Epithelial cell of esophagus (primary cell): ENCODE data around the gene OR13C8.
A peak's percentile ranks its signal among the peaks of the same experiment; 100 is the strongest.
"Not testable (repeated sequence)": the region's sequence is repeated elsewhere in the genome, so short reads cannot be mapped to it uniquely, and the experiment has no call there.

Experiments
- DNase-seq: peaks from one replicate; pipeline ENCODE4 v3.0.0; 2010; ENCODE audit warnings: low read depth
- H3K4me3 ChIP-seq: 2 replicates; pipeline ENCODE4 v1.5.1; 2011; ENCODE audit warnings: mild to moderate bottlenecking, low read length, control low read depth
- TF ChIP-seq, protein P1 (sequence below): IDR thresholded peaks from 2 replicates; pipeline ENCODE4 v1.5.1; 2011; ENCODE audit warnings: low read depth, mild to moderate bottlenecking, low read length, control low read depth, inconsistent platforms; ENCODE audit not compliant: insufficient read depth; ENCODE audit errors: missing control alignments

OR13C8 gene

DNA sequence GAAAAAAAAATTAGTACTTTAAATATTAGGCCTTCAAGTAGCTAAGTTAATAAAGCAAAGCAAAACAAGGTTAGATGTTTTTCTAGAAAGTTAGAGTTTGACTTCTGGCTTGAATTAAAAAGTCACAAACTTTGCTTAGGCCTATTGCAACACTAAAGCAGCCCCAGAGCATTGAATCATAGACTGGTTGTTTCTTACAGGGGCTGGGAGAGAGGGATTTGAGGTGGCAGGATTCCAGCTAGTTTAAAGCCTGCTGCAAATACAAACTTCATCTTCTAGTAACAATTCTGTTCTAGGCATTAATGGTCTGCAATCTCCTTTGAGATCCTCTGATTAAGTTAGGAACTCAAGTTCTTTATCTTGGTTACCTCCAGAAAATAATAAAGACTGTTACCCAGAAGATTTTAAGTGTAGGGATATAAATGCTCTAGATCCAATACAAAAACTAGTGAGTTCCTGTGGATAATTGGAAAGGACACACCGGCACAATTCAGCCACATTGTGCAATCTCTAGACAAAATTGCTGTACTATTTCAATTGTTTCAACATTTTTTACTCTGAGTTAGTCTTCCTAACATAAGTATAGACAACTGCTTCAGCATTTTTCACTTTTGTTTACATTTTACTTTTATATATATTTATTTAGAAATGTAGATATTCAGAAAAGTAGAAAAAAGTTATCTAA is 17.7 kb downstream of the OR13C8 start:
- DNase-seq = no peak
- TF ChIP-seq, protein P1, sequence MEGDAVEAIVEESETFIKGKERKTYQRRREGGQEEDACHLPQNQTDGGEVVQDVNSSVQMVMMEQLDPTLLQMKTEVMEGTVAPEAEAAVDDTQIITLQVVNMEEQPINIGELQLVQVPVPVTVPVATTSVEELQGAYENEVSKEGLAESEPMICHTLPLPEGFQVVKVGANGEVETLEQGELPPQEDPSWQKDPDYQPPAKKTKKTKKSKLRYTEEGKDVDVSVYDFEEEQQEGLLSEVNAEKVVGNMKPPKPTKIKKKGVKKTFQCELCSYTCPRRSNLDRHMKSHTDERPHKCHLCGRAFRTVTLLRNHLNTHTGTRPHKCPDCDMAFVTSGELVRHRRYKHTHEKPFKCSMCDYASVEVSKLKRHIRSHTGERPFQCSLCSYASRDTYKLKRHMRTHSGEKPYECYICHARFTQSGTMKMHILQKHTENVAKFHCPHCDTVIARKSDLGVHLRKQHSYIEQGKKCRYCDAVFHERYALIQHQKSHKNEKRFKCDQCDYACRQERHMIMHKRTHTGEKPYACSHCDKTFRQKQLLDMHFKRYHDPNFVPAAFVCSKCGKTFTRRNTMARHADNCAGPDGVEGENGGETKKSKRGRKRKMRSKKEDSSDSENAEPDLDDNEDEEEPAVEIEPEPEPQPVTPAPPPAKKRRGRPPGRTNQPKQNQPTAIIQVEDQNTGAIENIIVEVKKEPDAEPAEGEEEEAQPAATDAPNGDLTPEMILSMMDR = no peak
- H3K4me3 ChIP-seq = no peak overlapping the region

DNA sequence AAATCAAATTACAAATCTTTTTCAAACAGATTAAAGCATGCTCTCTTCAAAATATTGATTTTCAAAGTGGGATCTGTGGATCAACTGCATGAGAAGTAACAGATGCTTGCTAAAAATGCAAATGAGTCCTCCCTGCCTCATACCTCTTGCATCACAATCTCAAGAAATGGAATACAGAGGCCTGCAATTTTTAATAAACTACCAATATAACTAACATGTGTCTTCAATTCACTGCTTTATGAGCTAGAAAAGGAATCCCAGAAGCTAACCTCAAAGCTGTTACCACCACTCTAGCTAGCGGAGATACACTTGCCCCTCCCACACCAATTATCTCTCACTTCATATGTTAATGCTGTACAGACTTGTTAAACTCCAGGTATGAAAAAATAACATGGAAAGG is 20.7 kb downstream of the OR13C8 start:
- TF ChIP-seq, protein P1 = no peak
- DNase-seq = no peak
- H3K4me3 ChIP-seq = no peak overlapping the region

GRCh38 chr9:104598749-104599148 is 29.8 kb downstream of the OR13C8 start:
- DNase-seq = not testable (repeated sequence)

DNA sequence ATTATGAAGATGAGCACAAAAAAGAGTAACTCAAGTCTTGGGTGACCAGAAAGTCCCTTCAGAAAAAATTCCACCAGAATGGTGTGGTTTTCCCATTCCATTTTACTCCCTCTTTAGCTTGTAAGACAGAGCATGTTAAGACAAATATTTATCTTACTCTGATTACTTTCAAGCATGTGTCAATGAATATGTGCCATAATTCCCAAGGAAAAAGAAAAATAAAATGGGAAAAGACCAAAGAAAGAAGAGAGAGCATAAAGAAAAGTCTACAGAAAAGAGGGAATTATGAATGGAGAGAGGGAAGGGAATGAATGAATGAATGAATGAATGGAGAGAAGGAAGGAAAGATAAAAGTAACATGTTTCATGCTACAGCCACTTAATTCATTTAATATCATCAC is 30.3 kb downstream of the OR13C8 start, which contains the start of gene OR13C5:
Gene OR13C5, minus strand, starts transcription at position 101 of the 400 bp plus-strand sequence. Its CDS starts 0 bp downstream, at position 101.
- H3K4me3 ChIP-seq, DNase-seq: not testable (repeated sequence)

More at GRCh38 chr9:104598749-104599148, 29.8 kb downstream of the OR13C8 start:
- H3K4me3 ChIP-seq = not testable (repeated sequence)

- no peak for DNase-seq
- no peak overlapping the region for H3K4me3 ChIP-seq
- TF ChIP-seq, protein P1 = no peak
These were observed 35.8 kb downstream of the OR13C8 start for GRCh38 chr9:104604801-104605200.

DNA sequence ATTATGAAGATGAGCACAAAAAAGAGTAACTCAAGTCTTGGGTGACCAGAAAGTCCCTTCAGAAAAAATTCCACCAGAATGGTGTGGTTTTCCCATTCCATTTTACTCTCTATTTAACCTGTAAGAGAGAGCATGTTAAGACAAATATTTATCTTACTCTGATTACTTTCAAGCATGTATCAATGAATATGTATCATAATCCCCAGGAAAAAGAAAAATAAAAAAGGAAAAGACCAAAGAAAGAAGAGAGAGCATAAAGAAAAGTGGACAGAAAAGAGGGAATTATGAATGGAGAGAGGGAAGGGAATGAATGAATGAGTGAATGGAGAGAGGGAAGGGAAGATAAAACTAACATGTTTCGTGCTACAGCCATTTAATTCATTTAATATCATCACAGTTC is 36.6 kb downstream of the OR13C8 start, which contains the start of gene OR13C2:
Gene OR13C2, minus strand, starts transcription at position 101 of the 400 bp plus-strand sequence. Its CDS starts 0 bp downstream, at position 101.
- not testable (repeated sequence) for DNase-seq, H3K4me3 ChIP-seq

GRCh38 chr9:104606152-104606551 is 37.2 kb downstream of the OR13C8 start:
- H3K4me3 ChIP-seq = no peak overlapping the region
- DNase-seq = peak; percentile 23
- TF ChIP-seq, protein P1 = no peak

- H3K4me3 ChIP-seq = no peak overlapping the region
- DNase-seq = peak; percentile 2
- TF ChIP-seq, protein P1 = peak; percentile 13
These were observed 39.4 kb downstream of the OR13C8 start for GRCh38 chr9:104608336-104608735.
